HepG2 (cell line): ENCODE data around the gene NFATC3. TPM values are rescaled to one million over a fixed set of nuclear protein-coding genes. Genes with fewer than 3 reads are reported as not detected.

Source experiments
- ATF7 ChIP-seq, 2 experiments: fragments of 450-650 bp in 1 of 2; sonication (generic) in 1 of 2; formaldehyde crosslinking in 1 of 2; IDR thresholded peaks; 2 replicates each; pipeline versions ENCODE4 v1.4.0 to v1.6.1; 2016 to 2020; ENCODE audit warnings: antibody characterized with exemption in 1 of 2, mild to moderate bottlenecking in 1 of 2, missing genetic modification reagents in 1 of 2
- CREM ChIP-seq, 2 experiments: sonication (generic) in 1 of 2; formaldehyde crosslinking in 1 of 2; IDR thresholded peaks; 2 replicates each; pipeline versions ENCODE4 v1.4.0 to v1.6.1; 2016 to 2020; ENCODE audit warnings: antibody characterized with exemption in 1 of 2, mild to moderate bottlenecking in 1 of 2, missing genetic modification reagents in 1 of 2
- GMEB1 ChIP-seq: sonication (generic); formaldehyde crosslinking; IDR thresholded peaks from 2 replicates; pipeline ENCODE4 v1.5.1; 2020; ENCODE audit warnings: missing genetic modification reagents, mild to moderate bottlenecking, borderline replicate concordance
- HES4 ChIP-seq: sonication (generic); formaldehyde crosslinking; IDR thresholded peaks from 2 replicates; pipeline ENCODE4 v1.9.0; 2021; ENCODE audit warnings: mild to moderate bottlenecking, missing genetic modification reagents, borderline replicate concordance
- HHEX ChIP-seq: IDR thresholded peaks from 2 replicates; pipeline ENCODE4 v1.6.1; 2016; ENCODE audit warnings: control low read depth
- NCOA2 ChIP-seq: sonication (generic); formaldehyde crosslinking; IDR thresholded peaks from 2 replicates; pipeline ENCODE4 v1.8.0; 2022; ENCODE audit warnings: inconsistent platforms
- NFYB ChIP-seq: sonication (generic); formaldehyde crosslinking; IDR thresholded peaks from 2 replicates; pipeline ENCODE4 v1.4.0; 2020; ENCODE audit warnings: missing genetic modification reagents
- PTBP1 ChIP-seq: fragments of 200-400 bp; formaldehyde crosslinking; IDR thresholded peaks from 2 replicates; pipeline ENCODE4 v1.6.1; 2018; ENCODE audit warnings: low read length, low read depth; ENCODE audit not compliant: poor library complexity, severe bottlenecking
- ZNF572 ChIP-seq: sonication (generic); formaldehyde crosslinking; IDR thresholded peaks from 2 replicates; pipeline ENCODE4 v1.5.1; 2020; ENCODE audit warnings: mild to moderate bottlenecking, missing genetic modification reagents
- ZNF609 ChIP-seq: sonication (generic); formaldehyde crosslinking; IDR thresholded peaks from 2 replicates; pipeline ENCODE4 v1.4.0; 2020; ENCODE audit warnings: mild to moderate bottlenecking, missing genetic modification reagents, borderline replicate concordance
- polyA plus RNA-seq, 8 experiments: library from polyadenylated mRNA; depleted of rRNA in 3 of 8; stranded (reverse) in 7 of 8; unstranded in 1 of 8; fragments of >200 nt; fragmentation: Illumina TruSeq in 4 of 8; extraction: Trizol in 4 of 8; gene quantifications; 2 replicates each; pipeline versions ENCODE4 v1.2.1 to v1.2.3, GENCODE V29; 2011 to 2016; ENCODE audit warnings: low read depth in 4 of 8, missing spikeins in 1 of 8, mixed read lengths in 1 of 8; ENCODE audit not compliant: insufficient read depth in 1 of 8
- total RNA-seq, 5 experiments: library from RNA; depleted of rRNA; stranded (reverse); fragments of >200 nt; fragmentation: Illumina TruSeq; extraction: Trizol; gene quantifications; 2 replicates each; pipeline ENCODE4 v1.2.3, GENCODE V29; 2016; ENCODE audit warnings: low read depth in 1 of 5
- TF ChIP-seq, protein P1 (sequence below), 2 experiments: IDR thresholded peaks; 2 replicates each; pipeline ENCODE4 v1.6.1; 2011 to 2012; ENCODE audit warnings: low read length in 2 of 2, borderline replicate concordance in 1 of 2, low read depth in 1 of 2, mild to moderate bottlenecking in 1 of 2, moderate library complexity in 1 of 2
- TF ChIP-seq, protein P2 (sequence below): sonication (generic); formaldehyde crosslinking; IDR thresholded peaks from 2 replicates; pipeline ENCODE4 v1.8.1; 2023; ENCODE audit warnings: mild to moderate bottlenecking, inconsistent platforms, moderate library complexity, missing genetic modification reagents, borderline replicate concordance
- TF ChIP-seq, protein P3 (sequence below): IDR thresholded peaks from 2 replicates; pipeline ENCODE4 v1.6.1; 2016; ENCODE audit warnings: missing genetic modification reagents, missing compliant biosample characterization

The NFATC3 gene
- total and polyA plus RNA-seq, 2 of the 13 experiments (the other 11 are each of a cell fraction or from before 2014, with no cell fraction given), result 52.6 to 62.7 TPM

DNA sequence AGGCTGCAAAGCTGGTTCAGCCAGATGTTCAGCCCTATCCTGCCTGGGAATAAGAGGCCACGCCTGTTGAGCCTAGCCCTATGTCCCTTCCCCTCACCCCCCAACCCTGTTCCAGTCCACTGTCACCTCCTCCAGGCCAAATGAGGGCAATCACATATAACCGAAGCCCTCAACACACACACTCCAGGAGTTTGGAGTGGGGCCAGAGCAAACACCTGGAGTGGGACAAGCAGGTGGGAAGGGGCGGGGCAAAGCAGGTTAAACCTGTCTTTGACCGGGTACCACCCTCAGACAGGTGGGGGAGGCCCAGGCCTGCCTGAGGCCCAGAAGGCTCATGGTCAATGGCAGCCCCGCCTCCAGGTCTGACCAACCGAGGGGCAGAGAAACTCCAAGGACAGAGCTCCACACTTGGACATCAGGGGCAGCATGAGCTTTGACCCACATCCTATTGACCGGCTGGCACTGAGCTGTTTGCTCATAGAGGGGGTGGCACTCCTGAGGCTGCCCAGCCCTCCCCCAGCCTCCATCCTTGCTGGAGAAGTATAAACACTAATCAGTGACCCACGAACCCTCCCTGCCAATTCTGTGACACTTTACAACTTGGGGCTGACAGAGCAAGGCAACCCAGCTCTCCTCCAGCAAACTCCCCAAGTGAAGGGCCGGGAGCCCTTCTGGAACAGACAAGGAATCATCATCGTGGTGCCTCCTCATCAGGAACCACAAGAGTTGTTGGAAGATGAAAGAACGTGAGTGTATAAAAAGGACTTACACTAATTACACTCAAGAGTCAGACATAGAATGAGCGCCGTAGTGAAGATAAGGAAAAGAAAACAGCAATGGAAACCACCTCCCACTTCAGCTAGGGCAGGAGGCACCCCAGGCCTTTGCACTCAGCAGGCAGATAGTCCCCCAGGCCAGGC, 149.3 kb downstream of the NFATC3 start (continued):
- TF ChIP-seq HES4 (CRISPR knock-in tag) (peak; percentile 80; the same call in 1 of the 2 replicates), NCOA2 (CRISPR knock-in tag) (peak; percentile 83), ZNF609 (CRISPR knock-in tag) (peak; percentile 81), ZNF572 (CRISPR knock-in tag) (peak; percentile 21), CREM (IDR thresholded peaks at IDR 0.05) (peak; percentile 66; the same call in 1 of the 2 replicates), CREM (CRISPR knock-in tag; IDR thresholded peaks at IDR 0.05) (no peak), ATF7 (IDR thresholded peaks at IDR 0.05) (no peak), ATF7 (CRISPR knock-in tag; IDR thresholded peaks at IDR 0.05) (0 out of 2 replicates have a peak, but pooled peaks have one; percentile 24), HHEX (CRISPR knock-in tag) (peak; percentile 38; the same call in 1 of the 2 replicates), GMEB1 (CRISPR knock-in tag) (no peak), PTBP1 (peak; percentile 4), NFYB (CRISPR knock-in tag) (peak; percentile 42; the same call in 1 of the 2 replicates)
- TF ChIP-seq, protein P1, sequence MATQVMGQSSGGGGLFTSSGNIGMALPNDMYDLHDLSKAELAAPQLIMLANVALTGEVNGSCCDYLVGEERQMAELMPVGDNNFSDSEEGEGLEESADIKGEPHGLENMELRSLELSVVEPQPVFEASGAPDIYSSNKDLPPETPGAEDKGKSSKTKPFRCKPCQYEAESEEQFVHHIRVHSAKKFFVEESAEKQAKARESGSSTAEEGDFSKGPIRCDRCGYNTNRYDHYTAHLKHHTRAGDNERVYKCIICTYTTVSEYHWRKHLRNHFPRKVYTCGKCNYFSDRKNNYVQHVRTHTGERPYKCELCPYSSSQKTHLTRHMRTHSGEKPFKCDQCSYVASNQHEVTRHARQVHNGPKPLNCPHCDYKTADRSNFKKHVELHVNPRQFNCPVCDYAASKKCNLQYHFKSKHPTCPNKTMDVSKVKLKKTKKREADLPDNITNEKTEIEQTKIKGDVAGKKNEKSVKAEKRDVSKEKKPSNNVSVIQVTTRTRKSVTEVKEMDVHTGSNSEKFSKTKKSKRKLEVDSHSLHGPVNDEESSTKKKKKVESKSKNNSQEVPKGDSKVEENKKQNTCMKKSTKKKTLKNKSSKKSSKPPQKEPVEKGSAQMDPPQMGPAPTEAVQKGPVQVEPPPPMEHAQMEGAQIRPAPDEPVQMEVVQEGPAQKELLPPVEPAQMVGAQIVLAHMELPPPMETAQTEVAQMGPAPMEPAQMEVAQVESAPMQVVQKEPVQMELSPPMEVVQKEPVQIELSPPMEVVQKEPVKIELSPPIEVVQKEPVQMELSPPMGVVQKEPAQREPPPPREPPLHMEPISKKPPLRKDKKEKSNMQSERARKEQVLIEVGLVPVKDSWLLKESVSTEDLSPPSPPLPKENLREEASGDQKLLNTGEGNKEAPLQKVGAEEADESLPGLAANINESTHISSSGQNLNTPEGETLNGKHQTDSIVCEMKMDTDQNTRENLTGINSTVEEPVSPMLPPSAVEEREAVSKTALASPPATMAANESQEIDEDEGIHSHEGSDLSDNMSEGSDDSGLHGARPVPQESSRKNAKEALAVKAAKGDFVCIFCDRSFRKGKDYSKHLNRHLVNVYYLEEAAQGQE (IDR thresholded peaks at IDR 0.05; ENCODE audit: borderline replicate concordance in 1 of 2, low read depth in 1 of 2, low read length in 2 of 2), result peak in 1 of 2 experiments; percentile 46; a peak in 1 of 4 replicates
- TF ChIP-seq, protein P2, sequence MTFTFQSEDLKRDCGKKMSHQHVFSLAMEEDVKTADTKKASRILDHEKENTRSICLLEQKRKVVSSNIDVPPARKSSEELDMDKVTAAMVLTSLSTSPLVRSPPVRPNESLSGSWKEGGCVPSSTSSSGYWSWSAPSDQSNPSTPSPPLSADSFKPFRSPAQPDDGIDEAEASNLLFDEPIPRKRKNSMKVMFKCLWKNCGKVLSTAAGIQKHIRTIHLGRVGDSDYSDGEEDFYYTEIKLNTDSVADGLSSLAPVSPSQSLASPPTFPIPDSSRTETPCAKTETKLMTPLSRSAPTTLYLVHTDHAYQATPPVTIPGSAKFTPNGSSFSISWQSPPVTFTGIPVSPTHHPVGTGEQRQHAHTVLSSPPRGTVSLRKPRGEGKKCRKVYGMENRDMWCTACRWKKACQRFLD, result peak; percentile 12; the same call in 1 of the 2 replicates
- TF ChIP-seq, protein P3, sequence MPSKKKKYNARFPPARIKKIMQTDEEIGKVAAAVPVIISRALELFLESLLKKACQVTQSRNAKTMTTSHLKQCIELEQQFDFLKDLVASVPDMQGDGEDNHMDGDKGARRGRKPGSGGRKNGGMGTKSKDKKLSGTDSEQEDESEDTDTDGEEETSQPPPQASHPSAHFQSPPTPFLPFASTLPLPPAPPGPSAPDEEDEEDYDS, result peak; percentile 11
